ENCODE data around the gene FBXW8. TPM values are rescaled to one million over a fixed set of nuclear protein-coding genes. Genes with fewer than 3 reads are reported as not detected.
A peak's percentile ranks its signal among the peaks of the same experiment; 100 is the strongest.

Gene FBXW8
- total RNA-seq, 2 donors from 2014 or later = 26.1 to 34.7 TPM

DNA sequence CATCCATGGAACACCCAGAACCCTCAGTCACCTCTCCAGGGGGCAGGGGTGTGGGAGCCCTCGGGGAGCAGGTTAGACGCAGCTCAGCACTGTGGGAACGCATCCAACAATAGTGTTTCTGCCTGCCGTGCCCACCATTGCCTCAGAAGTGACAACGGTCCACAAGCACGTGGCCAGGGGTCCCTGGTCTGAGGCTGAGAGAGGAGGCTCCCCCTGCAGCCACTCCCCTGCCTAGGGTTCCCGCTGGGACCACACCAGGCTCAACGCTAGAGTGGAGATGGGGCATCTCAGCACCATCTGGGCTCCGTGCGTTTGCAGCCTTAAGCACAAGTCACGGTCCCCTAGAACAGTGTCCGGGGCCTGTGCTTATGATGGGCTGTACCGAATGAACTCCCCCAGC is 125.8 kb downstream of the FBXW8 start:
- Histone ChIP-seq H3K4me3 (ENCODE audit: low read length) (no peak overlapping the region), H3K9me3 (ENCODE audit: control insufficient read depth, low read length) (no peaks in the 10 kb centered on the region), H3K27ac (ENCODE audit: low read depth, low read length) (no peak overlapping the region), H3K27me3 (ENCODE audit: control insufficient read depth, insufficient read depth, low read length, poor library complexity, severe bottlenecking) (no peaks in the 10 kb centered on the region), H3K36me3 (ENCODE audit: control insufficient read depth, insufficient read depth, low read length) (no peaks in the 10 kb centered on the region), H3K9ac (ENCODE audit: extremely low read depth, low read length, poor library complexity, severe bottlenecking) (no peak overlapping the region), H3K4me1 (ENCODE audit: control insufficient read depth, insufficient read depth, low read length) (peaks cover 14% of the 10 kb centered on the region)
- Mint-ChIP-seq H3K4me1 (peaks cover 24% of the 10 kb centered on the region), H3K36me3 (ENCODE audit: low read depth) (no peaks in the 10 kb centered on the region), H3K27me3 (ENCODE audit: insufficient read depth) (no peaks in the 10 kb centered on the region), H3K9me3 (no peaks in the 10 kb centered on the region), H3K4me3 (no peak overlapping the region), H3K27ac (no peak overlapping the region)
- TF ChIP-seq, protein P1, sequence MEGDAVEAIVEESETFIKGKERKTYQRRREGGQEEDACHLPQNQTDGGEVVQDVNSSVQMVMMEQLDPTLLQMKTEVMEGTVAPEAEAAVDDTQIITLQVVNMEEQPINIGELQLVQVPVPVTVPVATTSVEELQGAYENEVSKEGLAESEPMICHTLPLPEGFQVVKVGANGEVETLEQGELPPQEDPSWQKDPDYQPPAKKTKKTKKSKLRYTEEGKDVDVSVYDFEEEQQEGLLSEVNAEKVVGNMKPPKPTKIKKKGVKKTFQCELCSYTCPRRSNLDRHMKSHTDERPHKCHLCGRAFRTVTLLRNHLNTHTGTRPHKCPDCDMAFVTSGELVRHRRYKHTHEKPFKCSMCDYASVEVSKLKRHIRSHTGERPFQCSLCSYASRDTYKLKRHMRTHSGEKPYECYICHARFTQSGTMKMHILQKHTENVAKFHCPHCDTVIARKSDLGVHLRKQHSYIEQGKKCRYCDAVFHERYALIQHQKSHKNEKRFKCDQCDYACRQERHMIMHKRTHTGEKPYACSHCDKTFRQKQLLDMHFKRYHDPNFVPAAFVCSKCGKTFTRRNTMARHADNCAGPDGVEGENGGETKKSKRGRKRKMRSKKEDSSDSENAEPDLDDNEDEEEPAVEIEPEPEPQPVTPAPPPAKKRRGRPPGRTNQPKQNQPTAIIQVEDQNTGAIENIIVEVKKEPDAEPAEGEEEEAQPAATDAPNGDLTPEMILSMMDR (conservative IDR thresholded peaks at IDR 0.05) = no peak
- WGBS, 2 experiments (ENCODE audit: insufficient coverage in 1 of 2, insufficient read length in 1 of 2) = 90 to 91% methylated on average over 8 to 13 of the region's 13 CpGs
- no peak for DNase-seq

DNA sequence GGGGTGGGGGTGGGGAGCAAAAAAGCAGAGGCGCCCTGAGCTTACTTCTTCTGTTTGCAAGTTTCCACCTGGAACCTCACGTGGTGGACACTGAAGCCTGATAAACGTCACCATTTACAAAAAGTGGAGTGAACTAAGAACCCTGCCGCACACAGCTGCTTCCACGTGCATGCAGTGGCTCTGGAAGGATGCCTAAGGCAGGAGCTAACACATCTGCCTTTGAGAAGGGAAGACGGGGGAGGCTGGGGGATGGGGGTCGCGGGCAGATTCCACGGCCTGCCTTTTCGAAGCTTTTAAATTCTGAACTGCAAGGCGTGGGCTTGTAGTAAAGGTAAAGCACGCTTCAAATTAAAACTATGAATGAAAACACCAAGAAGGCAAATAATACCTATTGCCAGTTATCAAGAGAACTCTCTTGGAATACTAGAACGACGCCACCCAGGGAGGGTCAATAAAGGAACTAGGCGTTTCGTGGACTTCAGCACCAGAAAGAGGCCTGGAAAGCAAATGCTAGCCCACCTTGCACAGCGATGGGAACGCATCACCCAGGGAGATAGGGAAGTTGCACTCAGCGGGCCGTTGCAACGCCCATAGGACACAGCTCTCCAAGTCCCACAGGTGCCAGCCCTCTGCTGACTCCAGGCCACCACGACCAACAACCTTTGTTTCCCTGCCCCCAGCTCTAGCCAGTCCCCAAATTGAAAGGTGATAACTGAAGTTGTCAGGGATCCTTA is 126.7 kb downstream of the FBXW8 start:
- Histone ChIP-seq H3K4me1 (ENCODE audit: control insufficient read depth, insufficient read depth, low read length) (peaks cover 22% of the 10 kb centered on the region), H3K4me3 (ENCODE audit: low read length) (no peak overlapping the region), H3K27ac (ENCODE audit: low read depth, low read length) (no peak overlapping the region), H3K27me3 (ENCODE audit: control insufficient read depth, insufficient read depth, low read length, poor library complexity, severe bottlenecking) (no peaks in the 10 kb centered on the region), H3K36me3 (ENCODE audit: control insufficient read depth, insufficient read depth, low read length) (no peaks in the 10 kb centered on the region), H3K9ac (ENCODE audit: extremely low read depth, low read length, poor library complexity, severe bottlenecking) (no peak overlapping the region), H3K9me3 (ENCODE audit: control insufficient read depth, low read length) (no peaks in the 10 kb centered on the region)
- Mint-ChIP-seq H3K27me3 (ENCODE audit: insufficient read depth) (no peaks in the 10 kb centered on the region), H3K27ac (no peak overlapping the region), H3K9me3 (no peaks in the 10 kb centered on the region), H3K36me3 (ENCODE audit: low read depth) (no peaks in the 10 kb centered on the region), H3K4me3 (no peak overlapping the region), H3K4me1 (peaks cover 26% of the 10 kb centered on the region)
- 90 to 93% methylated on average over 21 to 22 of the region's 22 CpGs for WGBS, 2 experiments (ENCODE audit: insufficient coverage in 1 of 2, insufficient read length in 1 of 2)
- TF ChIP-seq, protein P1 (conservative IDR thresholded peaks at IDR 0.05) = no peak
- DNase-seq = peak; percentile 47

DNA sequence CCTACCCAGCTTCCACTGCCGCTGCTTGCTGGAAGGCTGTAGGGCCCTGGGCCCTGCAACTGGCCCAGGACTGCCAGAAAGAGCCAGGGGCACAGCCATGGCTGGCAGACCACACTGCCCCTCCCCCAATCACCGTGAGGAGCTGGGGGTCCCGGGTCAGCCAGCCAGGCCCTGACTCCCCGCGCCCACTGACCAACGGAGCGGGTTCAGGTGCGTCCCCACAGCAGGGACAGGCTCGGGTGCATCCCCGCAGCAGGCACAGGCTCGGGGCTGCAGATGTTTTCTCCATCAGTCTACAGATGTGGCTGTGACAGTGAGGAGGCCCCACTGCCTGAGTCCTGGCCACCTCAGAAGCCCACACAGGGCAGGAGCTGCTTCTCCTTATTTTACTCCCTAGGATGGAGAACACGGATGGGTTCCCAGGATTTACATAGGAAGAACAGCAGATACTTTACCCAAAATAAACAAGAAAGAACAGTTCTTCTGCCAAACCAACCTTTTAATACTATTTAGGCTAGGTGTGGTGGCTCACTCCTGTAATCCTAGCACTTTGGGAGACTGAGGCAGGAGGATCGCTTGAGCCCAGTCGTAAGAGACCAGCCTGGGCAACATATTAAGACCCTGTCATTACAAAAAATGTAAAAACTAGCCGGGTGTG is 127.4 kb downstream of the FBXW8 start:
- Histone ChIP-seq H3K9ac (ENCODE audit: extremely low read depth, low read length, poor library complexity, severe bottlenecking) (no peak overlapping the region), H3K4me3 (ENCODE audit: low read length) (no peak overlapping the region), H3K36me3 (ENCODE audit: control insufficient read depth, insufficient read depth, low read length) (no peaks in the 10 kb centered on the region), H3K27ac (ENCODE audit: low read depth, low read length) (no peak overlapping the region), H3K4me1 (ENCODE audit: control insufficient read depth, insufficient read depth, low read length) (peaks cover 28% of the 10 kb centered on the region), H3K9me3 (ENCODE audit: control insufficient read depth, low read length) (no peaks in the 10 kb centered on the region), H3K27me3 (ENCODE audit: control insufficient read depth, insufficient read depth, low read length, poor library complexity, severe bottlenecking) (no peaks in the 10 kb centered on the region)
- no peaks in the 10 kb centered on the region for H3K9me3 Mint-ChIP-seq
- H3K27ac Mint-ChIP-seq = no peak overlapping the region
- H3K4me1 Mint-ChIP-seq = peaks cover 32% of the 10 kb centered on the region
- H3K36me3 Mint-ChIP-seq (ENCODE audit: low read depth) = no peaks in the 10 kb centered on the region
- H3K27me3 Mint-ChIP-seq (ENCODE audit: insufficient read depth) = no peaks in the 10 kb centered on the region
- no peak for DNase-seq
- H3K4me3 Mint-ChIP-seq = no peak overlapping the region
- 92% methylated on average over 10 to 15 of the region's 15 CpGs for WGBS, 2 experiments (ENCODE audit: insufficient coverage in 1 of 2, insufficient read length in 1 of 2)
- TF ChIP-seq, protein P1 (conservative IDR thresholded peaks at IDR 0.05) = no peak

Measured in endodermal cell (in vitro differentiated cells).